Suprapubic skin (tissue), 4 donors: ENCODE measurements around the gene SLN. TPM values are rescaled to one million over a fixed set of nuclear protein-coding genes. Genes with fewer than 3 reads are reported as not detected.
A peak's percentile ranks its signal among the peaks of the same experiment; 100 is the strongest.

Source experiments
- DNase-seq, 2 donors: peaks; one replicate each; pipeline ENCODE4 v3.0.0-alpha.2; 2019; ENCODE audit warnings: low spot score in 2 of 2
- H3K27ac ChIP-seq: fragments of 200-600 bp; sonication (generic); one replicate; pipeline ENCODE4 v1.5.1; 2019
- H3K27me3 ChIP-seq: fragments of 200-600 bp; sonication (generic); one replicate; pipeline ENCODE4 v1.5.1; 2019
- H3K36me3 ChIP-seq: fragments of 200-600 bp; sonication (generic); one replicate; pipeline ENCODE4 v1.5.1; 2019
- H3K4me1 ChIP-seq: fragments of 200-600 bp; sonication (generic); one replicate; pipeline ENCODE4 v1.5.1; 2019
- H3K4me3 ChIP-seq: fragments of 200-600 bp; sonication (generic); one replicate; pipeline ENCODE4 v1.5.1; 2019; ENCODE audit warnings: mild to moderate bottlenecking
- H3K9me3 ChIP-seq: fragments of 200-600 bp; sonication (generic); one replicate; pipeline ENCODE4 v1.5.1; 2019
- EP300 ChIP-seq: sonication (generic); formaldehyde crosslinking; IDR thresholded peaks from one replicate; pipeline ENCODE4 v1.6.1; 2017; ENCODE audit warnings: antibody characterized with exemption
- POLR2A ChIP-seq, 2 donors: fragments of 450-650 bp; IDR thresholded peaks; one replicate each; pipeline ENCODE4 v1.6.1; 2017; ENCODE audit warnings: antibody characterized with exemption in 2 of 2, mild to moderate bottlenecking in 2 of 2, moderate library complexity in 2 of 2
- POLR2AphosphoS5 ChIP-seq, 3 donors: sonication (generic); formaldehyde crosslinking; IDR thresholded peaks; one replicate each; pipeline ENCODE4 v1.6.1; 2017; ENCODE audit warnings: antibody characterized with exemption in 3 of 3
- WGBS: methylation state at CpG from one replicate; pipeline ENCODE4 v1.1.5; 2018; 5-methylcytosine and 5-hydroxymethylcytosine counted together
- total RNA-seq, 4 donors: library from RNA; depleted of rRNA; stranded (reverse); fragments of >200 nt; gene quantifications; one replicate each; pipeline ENCODE4 v1.1.0, GENCODE V29; 2016
- TF ChIP-seq, protein P1 (sequence below), 2 donors: fragments of 200-600 bp in 1 of 2; fragments of 450-650 bp in 1 of 2; sonication (generic) in 1 of 2; IDR thresholded peaks; one replicate each; pipeline ENCODE4 v1.5.1; 2016 to 2019; ENCODE audit warnings: antibody characterized with exemption in 2 of 2, mild to moderate bottlenecking in 1 of 2, moderate library complexity in 1 of 2

The SLN gene
- total RNA-seq, 4 donors from 2014 or later: 5.5 to 5.9 TPM; not detected in 2

DNA sequence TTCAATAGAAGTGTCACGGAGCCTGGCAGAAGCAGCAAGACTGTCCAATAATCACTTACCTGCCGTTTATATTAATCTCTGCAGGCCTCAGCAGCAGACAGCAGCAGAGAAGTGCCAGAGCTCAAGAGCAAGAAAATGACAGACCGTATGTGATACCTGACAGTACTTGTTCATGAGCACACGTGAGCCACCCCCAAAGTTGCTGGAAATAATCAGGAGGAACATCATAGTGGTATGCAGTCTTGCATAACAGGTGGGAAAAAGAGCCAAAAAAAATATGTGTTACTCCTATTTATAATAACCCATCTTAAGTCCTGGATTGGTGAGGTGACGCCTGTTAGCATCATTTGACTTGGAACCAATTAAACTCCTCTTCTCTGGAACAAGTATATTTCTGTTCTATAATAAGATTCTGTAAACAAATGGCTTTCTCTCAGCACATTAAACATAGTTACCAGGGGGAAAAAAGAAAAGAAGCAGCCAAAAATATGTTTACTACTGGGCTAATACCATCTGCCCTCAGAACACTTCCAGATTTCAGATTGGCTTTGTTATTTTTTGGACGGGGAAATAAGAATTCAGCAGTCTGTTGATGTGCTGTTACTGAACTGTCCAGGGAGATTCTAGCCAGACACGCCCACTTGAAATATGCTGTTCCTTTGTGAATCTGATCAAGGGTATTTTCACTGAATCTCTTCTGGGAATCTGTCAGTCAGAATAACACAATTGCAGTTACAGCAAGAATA, 7.9 kb upstream of the SLN start:
- Histone ChIP-seq H3K36me3 (no peaks in the 10 kb centered on the region), H3K27me3 (no peaks in the 10 kb centered on the region), H3K4me1 (peaks cover 22% of the 10 kb centered on the region), H3K4me3 (no peak overlapping the region), H3K9me3 (no peaks in the 10 kb centered on the region), H3K27ac (peak overlapping the region; percentile 49)
- DNase-seq: no peak
- TF ChIP-seq POLR2AphosphoS5 (IDR thresholded peaks at IDR 0.05) (no peak), POLR2A (IDR thresholded peaks at IDR 0.05) (no peak), EP300 (no peak)
- TF ChIP-seq, protein P1, sequence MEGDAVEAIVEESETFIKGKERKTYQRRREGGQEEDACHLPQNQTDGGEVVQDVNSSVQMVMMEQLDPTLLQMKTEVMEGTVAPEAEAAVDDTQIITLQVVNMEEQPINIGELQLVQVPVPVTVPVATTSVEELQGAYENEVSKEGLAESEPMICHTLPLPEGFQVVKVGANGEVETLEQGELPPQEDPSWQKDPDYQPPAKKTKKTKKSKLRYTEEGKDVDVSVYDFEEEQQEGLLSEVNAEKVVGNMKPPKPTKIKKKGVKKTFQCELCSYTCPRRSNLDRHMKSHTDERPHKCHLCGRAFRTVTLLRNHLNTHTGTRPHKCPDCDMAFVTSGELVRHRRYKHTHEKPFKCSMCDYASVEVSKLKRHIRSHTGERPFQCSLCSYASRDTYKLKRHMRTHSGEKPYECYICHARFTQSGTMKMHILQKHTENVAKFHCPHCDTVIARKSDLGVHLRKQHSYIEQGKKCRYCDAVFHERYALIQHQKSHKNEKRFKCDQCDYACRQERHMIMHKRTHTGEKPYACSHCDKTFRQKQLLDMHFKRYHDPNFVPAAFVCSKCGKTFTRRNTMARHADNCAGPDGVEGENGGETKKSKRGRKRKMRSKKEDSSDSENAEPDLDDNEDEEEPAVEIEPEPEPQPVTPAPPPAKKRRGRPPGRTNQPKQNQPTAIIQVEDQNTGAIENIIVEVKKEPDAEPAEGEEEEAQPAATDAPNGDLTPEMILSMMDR (IDR thresholded peaks at IDR 0.05): no peak
- WGBS: 26% methylated on average over 7 of the region's 7 CpGs

DNA sequence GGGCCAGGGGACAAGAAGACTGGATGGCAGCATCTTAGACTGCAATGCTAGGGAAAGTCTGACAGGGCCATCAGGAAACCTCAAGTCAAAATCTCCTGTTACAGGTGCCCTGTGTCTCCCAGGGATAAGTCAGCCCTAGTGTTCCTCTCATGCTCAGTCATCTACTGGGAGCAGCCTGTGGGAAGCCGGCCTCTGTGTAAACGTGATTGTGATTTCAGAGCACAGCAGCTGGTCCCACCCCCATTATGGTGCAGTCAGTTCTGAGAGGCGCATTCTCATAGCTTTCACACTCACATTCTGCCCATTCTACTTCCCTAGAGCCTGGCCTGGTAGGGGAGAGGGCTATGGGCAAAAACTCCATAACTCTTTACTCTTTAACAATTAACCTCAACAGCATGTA, 7.2 kb upstream of the SLN start:
- no peaks in the 10 kb centered on the region for H3K9me3 ChIP-seq
- TF ChIP-seq, protein P1 (IDR thresholded peaks at IDR 0.05): no peak
- no peak for TF ChIP-seq EP300
- no peak for TF ChIP-seq POLR2A (IDR thresholded peaks at IDR 0.05)
- TF ChIP-seq POLR2AphosphoS5 (IDR thresholded peaks at IDR 0.05): no peak
- WGBS: 46% methylated on average over 3 of the region's 3 CpGs
- H3K4me3 ChIP-seq: no peak overlapping the region
- H3K27ac ChIP-seq: peak overlapping the region; percentile 21
- H3K4me1 ChIP-seq: peaks cover 22% of the 10 kb centered on the region
- no peaks in the 10 kb centered on the region for H3K27me3 ChIP-seq
- DNase-seq: no peak
- H3K36me3 ChIP-seq: no peaks in the 10 kb centered on the region

DNA sequence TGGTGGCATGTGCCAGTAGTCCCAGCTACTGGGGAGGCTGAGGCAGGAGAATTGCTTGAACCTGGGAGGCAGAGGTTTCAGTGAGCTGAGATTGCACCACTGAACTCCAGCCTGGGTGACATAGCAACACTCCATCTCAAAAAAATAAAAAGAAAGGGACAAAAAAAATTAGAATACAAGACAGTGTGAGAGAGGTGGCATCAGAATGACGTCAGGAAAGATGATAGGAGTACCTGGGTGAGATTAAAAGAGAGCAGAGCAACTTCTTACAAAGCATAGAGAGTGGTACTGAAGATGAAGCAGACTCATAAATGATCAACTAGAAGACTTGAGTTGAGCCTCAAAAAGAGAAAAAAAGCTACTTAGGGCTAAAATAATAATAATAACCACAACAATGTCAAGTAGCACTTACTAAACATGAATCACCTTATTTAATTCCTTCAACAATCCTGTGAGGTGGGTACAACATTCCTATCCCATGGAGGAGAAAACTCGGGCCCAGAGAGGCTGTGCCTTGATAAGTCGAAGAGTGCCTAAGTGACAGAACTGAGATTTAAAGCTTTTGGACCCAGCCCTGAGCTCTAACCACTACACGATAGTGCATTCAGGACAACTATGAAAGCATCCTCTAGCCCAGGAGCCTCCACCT, 5.2 kb upstream of the SLN start:
- H3K9me3 ChIP-seq: no peaks in the 10 kb centered on the region
- no peak for TF ChIP-seq EP300
- TF ChIP-seq, protein P1 (IDR thresholded peaks at IDR 0.05): no peak
- 86% methylated on average over 4 of the region's 4 CpGs for WGBS

DNA sequence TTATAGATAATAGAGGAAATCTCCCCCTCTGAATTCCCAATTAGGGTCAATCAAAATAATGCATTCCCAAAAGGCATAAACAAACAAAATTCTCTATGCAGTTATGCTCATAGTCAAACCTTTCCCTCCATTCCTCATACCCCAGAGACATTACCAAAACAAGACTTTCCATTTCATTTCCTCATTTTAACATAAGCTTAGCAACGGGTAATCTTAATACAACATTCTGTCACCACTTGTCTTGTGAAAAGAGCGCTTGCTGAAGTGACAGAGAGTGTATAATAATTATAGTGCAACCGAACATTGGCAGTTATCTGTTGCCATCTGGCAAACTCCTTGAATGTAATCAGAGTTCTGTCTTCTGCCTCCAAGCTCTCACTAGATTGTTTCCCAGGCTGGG, 1.2 kb upstream of the SLN start:
- Histone ChIP-seq H3K4me1 (no peaks in the 10 kb centered on the region), H3K9me3 (no peaks in the 10 kb centered on the region), H3K36me3 (no peaks in the 10 kb centered on the region), H3K4me3 (no peak overlapping the region), H3K27me3 (no peaks in the 10 kb centered on the region), H3K27ac (no peak overlapping the region)
- WGBS: 13% methylated on average over 3 of the region's 3 CpGs
- no peak for DNase-seq
- TF ChIP-seq EP300 (no peak), POLR2A (IDR thresholded peaks at IDR 0.05) (no peak), POLR2AphosphoS5 (IDR thresholded peaks at IDR 0.05) (no peak)

More for the DNA sequence above, 5.2 kb upstream of the SLN start:
- Histone ChIP-seq H3K4me3 (no peak overlapping the region), H3K36me3 (no peaks in the 10 kb centered on the region), H3K27ac (no peak overlapping the region), H3K27me3 (no peaks in the 10 kb centered on the region), H3K4me1 (peaks cover 22% of the 10 kb centered on the region)
- DNase-seq: no peak

DNA sequence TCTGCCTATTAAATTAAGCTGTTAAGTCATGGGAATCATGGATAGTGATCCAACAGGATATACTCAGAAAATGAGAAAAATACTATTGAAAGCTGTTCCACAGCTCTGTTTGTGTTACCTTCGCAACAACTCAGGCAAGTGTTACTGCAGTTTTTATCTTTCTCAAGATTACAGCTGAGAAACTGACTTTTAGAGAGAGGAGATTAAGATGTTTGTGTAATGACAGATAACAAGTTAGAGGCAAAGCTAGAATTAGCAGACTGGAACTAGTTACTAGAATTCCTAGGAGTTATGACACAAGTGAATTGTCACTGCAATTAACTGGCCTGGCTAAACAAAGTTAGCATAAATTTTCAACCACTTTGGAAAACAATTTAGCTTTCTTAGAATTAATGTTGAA, 1.6 kb downstream of the SLN start:
- Histone ChIP-seq H3K27ac (no peak overlapping the region), H3K36me3 (no peaks in the 10 kb centered on the region), H3K4me3 (no peak overlapping the region), H3K9me3 (no peaks in the 10 kb centered on the region), H3K27me3 (no peaks in the 10 kb centered on the region), H3K4me1 (no peaks in the 10 kb centered on the region)
- TF ChIP-seq EP300 (no peak), POLR2AphosphoS5 (IDR thresholded peaks at IDR 0.05) (no peak), POLR2A (IDR thresholded peaks at IDR 0.05) (no peak)
- TF ChIP-seq, protein P1 (IDR thresholded peaks at IDR 0.05): no peak
- DNase-seq: no peak
- 90% methylated on average over 1 of the region's 1 CpG for WGBS
